ENCODE measurements around the gene HDLBP.
"Not testable (repeated sequence)": the region's sequence is repeated elsewhere in the genome, so short reads cannot be mapped to it uniquely, and the experiment has no call there.

The HDLBP gene

DNA sequence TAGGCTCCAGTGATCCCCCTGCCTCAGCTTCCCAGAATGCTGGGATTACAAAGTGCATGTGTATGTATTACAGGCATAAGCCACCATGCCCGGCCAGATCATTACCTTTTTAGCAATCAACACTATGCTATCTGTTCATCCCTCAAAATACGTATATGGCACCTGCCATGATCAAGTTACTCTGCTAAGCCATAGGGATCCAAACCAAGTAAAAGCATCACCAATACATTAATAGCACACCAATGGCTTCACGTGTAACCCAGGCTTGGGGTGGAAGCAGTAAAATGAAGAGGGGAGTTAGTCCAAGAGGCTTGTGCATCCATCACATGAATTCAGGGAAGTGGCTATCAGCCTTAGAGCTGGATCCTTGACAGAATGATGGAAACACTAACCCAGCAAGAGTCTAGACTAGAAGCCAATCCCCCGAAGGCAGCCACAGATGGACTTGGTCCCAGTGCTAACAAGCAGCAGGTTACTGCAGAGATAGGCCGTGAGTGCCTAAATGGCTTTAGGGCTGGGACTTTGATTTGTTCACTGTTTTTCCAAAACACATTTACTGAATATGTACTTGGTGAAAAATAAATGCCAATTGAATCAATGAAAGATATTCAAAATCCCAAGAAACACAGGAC lies 11.3 kb downstream of the HDLBP start:
- DNase-seq = no peak

DNA sequence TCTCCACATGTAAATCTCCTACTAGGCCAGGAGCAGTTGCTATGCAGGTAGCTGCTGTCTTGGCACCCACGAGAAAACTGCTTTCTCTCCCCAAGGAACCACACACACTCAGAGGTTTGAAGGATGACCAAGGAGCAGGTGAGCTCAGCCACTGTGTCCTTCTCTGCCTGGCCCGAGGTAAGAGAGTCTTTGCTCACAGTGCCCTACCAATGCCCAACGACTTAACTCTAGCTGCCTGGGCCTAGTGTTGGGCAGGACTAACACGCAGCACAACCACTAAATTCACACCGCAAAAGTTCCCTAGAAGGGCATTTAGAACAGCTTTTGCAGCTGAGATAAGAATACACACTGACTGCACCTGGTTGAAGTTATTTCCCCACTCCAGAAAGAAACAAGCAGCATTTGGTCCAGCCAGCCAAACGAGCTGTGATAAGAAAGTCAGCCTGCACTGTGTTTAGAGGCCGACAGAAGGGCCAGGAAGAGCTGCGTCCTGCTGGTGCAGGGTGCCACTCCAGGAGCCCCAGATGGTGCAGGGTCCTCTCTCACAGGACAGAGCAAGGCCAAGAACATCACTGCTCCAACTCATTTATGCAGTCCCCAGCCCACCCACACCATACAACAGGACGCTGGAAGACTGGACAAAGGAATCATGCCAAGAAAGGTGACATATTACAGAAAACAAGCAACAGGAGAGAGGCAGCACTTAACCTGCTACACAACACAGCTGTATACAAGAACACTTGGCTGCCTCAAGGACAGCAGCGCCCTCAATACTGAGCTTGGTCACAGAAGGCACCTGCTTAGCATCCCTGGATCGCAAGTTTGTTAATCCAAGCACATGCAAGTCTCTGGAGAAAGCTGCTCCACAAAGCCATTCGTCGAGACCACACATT lies 12.5 kb downstream of the HDLBP start:
- DNase-seq = no peak

DNA sequence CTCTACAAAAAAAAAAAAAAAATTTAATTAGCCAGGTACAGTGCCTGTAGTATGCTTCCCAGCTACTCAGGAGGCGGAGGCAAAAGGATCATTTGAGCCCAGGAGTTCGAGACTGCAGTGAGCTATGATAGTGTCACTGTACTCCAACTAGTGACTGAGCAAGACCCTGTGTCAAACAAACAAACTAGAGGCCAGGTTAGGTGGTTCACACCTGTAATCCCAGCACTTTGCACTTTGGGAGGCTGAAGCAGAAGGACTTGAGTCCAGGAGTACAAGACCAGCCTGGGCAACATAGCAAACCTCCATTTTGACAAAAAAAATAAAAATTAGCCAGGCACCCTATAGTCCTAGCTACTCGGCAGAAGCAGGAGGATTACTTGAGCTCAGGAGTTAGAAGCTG lies 13.4 kb downstream of the HDLBP start:
- DNase-seq = no peak

DNA sequence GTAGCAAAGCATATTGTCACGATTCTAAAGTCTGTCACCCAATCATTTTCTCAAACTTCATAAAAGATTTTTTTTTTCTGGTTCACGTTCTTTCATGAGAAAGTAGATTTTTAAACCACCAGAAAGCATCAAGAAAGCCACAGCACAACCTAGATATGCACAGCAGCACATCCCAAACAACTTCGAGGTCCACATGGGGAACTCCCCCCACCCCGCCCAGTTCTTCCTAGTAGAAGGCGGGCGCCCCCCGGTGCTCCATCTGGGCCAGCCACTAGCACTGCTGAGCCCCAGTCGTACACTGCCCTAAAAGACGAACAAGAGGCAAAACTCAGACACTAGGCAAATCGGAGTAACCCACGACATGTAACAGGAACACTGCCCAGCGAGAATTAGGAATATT lies 15.5 kb downstream of the HDLBP start:
- DNase-seq = no peak

DNA sequence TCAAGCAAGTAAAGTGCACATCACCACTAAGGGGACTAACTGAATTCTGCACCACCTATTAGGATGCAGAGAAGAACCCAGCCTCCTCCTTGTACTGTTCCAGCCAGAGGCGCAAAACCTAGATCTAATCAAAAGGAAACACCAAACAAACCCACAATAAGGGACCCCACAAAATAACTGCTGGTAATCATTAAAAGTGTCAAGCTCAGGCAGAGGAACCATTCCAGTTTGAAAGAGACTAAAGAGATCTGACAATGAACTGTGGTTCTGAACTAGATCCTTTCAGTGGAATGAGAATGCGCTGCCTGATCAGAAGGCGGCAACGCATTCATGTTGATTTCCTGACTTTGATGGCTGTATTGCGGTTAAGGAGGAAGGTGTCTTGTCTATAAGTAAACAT lies 16.8 kb downstream of the HDLBP start:
- DNase-seq = no peak

DNA sequence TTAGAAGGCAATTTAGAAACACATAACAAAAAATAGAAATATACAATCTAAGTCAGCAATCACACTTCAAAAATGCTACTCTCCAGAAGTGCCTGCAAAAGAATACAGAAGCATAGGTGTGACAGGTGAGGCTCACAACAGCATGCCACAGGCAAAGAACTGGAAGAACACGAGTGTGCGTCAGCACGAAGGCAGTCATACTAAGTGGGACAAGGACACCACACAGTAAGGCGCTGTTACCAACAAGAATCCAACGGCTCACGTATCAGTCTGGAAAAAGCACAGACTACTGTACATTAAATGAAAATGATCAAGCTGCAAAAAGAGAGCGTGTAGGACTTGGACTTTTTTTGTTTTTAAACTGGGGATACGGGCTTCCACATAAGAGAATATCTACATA lies 18.7 kb downstream of the HDLBP start:
- no peak for DNase-seq

DNA sequence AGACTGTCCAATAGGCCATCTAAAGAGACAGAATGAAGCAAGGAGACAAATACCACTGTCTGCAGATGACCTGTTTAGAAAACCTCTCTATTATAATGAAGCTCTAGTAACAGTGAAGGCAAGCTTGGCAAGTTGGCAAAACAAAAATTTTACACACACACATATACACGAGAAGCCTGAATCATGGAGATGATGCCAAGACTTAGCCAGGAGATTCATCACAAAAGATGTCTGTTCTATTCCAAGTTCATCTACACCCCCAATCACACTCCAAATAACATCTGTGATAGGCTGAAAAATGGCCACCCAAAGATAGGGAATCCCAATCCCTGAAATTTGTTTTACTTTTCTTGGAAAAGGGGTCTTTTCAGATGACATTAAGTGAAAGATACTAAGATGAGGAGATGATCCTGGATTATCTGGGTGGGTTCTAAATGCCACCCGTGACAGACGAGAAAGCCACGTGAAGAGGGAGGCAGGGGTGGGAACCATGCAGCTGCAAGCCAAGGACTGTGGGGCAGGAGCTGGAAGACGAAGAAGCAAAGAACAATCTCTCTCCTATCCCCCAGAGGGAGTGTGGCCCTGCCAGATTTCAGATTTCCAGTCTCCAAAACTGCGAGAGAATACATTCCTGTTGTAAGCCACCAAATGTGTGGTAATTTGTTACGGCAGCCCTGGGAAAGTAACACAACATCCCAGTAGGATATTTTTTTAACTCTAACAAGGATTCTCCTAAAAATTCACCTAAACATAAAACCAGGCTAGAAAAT lies 20.0 kb downstream of the HDLBP start:
- no peak for DNase-seq

DNA sequence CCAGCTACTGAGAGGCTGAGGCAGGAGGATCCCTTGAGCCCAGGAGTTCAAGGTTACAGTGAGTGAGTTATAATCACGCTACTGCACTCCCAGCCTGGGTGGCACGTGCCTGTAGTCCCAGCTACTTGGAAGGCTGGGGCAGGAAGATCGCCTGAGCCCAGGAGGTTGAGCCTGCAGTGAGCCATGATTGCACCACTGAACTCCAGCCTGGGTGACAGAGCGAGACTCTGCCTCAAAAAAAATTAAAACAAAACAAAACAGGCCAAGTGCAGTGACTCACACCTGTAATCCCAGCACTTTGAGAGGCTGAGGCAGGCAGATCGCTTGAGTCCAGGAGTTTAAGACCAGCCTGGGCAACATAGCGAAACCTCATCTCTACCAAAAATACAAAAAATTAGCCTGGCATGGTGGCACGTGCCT lies 22.1 kb downstream of the HDLBP start:
- not testable (repeated sequence) for DNase-seq

DNA sequence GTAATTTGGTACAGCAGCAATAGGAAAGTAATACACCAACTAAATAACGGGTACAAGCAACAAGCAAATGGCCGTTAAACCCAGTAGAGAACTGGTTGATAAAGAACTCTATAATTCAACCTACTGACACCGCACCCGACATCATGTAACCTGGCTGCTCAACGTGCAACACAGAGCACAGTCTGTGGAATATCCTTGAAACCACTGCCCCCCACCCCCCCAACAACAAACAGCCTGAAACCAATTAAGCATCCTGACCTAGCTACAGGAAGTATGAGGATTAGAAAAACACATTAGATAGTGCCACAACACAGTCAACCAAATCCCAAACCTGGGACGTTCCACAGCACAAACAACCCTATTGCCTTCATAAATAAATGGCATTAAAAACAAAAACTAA lies 23.5 kb downstream of the HDLBP start:
- DNase-seq = no peak

DNA sequence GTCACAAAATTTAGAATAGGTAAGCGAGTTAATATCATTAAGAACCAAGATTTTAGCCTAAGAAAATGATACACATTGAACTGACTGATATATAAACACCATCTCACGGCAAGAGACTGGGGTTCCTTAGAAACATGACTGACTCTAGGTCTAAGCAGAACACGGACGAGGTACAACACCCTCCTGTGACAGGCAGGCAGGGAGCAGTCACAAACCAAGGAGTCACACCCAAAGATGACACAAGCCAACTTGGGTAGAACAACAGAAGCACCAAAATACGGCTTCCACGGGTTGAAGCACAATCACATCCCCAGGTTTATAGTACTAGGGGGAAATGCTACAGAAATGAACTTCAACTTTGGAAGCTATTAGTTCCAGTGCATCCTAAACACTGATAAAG lies 24.3 kb downstream of the HDLBP start:
- DNase-seq = no peak

DNA sequence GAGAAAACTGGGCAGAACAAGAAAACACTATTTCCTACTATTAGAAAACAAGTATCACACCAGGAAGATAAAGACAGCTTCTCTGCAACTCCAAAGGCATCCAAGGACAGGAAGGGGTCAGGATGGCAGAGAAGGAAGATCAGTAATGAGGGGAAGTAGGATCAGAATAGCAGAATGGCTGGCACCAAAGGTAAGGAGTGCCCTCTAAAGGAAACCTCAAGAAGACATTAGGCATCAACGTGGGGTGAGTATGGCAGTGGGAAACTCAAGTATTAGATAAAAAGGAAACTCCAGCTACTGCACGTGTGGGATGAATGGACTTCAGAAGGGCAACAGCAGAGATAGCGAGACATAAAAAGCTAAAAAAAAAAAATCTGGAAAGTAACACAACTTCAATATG lies 25.9 kb downstream of the HDLBP start:
- DNase-seq = no peak

DNA sequence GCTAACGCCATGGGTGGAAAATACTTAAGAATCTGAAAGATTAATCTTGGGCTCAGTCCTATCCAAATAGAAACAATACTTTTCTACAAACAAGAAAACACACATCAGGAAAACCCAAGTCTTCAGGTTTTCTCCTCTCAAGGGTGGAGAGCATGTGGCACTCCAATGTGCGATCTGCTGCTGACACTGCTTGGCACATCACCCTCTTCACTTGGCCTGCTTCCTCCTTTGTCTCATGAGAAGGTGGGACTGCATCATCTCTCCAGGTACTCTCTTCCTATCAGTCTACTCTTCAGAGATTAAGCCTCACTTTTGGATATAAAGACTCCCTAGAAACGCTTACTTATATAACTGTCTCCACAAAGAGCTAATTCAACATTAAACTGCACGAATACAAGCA lies 26.4 kb downstream of the HDLBP start:
- DNase-seq = no peak

DNA sequence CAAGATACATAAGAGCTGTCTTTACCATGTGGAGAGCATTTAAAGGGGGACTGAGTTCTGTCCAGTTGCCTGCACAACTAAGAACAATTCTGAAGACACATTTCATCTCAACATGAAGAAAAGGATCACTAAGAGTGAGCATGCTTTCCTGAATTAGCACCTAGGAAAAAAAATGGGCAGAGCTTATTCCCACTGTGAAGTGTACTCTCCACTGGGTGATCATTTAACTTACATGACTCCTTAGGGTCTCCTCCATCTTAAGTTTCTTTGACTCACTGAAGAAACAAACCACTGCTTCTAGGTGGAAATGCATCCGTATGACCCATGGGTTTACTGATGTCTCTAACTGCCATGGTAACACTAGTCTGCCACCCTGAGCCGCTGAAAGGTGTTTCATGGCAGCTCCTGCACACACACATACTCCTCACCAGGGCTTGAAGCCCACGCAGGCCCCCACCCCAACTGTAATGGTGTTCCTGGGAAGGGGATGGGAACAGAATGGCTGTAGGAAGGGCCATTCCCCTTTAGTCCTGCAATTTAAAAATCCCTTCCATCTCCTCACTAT lies 27.1 kb downstream of the HDLBP start:
- no peak for DNase-seq

DNA sequence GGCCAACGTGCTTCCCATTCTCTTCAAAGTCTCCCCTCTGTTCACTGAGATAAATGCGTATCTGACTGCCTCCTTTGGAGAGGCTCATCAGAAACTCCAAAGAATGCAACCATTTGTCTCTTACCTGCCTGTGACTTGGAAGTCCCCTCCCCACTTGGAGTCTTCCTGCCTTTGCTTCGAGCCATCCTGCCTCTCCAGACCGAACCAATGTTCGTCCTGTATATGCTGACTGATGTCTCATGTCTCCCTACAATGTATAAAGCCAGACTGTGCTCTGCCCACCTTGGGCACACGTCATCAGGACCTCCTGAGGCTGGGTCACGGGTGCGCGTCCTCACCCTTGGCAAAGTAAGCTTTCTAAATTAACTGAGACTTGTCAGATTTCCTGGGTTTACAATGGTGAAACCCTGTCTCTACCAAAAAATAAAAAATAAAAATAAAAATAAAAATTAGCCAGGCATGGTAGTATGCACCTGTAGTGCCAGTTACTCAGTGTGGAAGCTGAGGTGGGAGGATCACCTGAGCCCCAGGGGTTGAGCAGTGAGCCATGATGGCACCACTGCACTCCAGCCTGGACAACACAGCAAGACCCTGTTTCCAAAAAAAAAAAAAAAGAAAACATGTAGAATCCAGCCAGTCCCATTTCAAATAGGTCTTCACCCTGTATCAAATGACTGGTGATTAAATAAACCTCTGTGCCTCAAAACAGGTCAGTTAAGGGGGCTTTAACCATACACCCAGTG lies 29.0 kb downstream of the HDLBP start:
- no peak for DNase-seq

DNA sequence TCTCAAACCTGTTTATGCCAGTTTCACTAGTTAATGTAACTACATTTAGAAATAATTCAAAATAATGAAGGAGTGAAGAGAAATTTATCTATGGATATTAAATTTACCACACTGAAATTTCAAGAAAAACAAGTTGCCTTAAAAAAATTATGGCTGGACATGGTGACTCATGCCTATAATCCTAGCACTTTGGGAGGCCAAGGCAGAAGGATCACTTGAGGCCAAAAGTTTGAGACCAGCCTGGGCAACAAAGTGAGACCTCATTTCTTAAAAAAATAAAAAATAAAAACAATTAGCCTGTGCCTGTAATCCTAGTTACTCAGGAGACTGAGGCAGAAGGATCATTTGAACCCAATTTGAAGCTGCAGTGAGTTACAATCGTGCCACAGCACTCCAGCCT lies 29.9 kb downstream of the HDLBP start:
- no peak for DNase-seq

DNA sequence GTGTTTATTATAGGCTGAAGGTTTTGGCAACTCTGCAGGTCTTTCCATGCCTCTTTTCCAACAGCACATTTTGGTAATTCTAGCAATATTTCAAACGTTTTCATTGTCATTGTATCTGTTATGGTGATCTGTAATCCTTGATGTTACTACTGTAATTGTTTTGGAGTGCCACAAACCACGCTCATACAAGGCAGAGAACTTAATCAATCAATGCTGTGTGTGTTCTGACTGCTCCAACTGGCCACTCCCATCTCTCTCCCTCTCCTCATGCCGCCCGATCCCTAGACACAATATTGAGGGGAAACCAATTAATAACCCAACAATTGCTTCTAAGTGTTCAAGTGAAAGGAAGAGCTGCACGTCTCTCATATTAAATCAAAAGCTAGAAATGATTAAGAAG lies 32.9 kb downstream of the HDLBP start:
- no peak for DNase-seq

DNA sequence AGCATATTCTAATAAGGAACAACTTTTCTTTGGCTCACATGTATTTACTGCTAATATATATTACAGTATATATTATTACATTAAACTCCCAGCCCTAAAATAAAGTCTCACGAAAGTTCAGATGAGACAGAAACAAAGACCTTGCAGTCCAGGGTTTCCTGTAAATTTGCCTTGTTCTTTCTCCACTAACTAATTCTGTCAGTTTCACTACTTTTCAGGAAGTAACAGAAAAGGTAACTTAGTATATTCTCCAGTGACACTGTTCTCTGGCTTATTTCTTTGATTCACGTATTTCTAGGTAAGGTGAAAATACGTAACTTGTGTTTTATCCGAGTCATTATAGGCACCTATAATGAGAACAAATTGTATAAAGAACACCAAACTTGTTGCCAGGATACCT lies 35.2 kb downstream of the HDLBP start:
- no peak for DNase-seq

DNA sequence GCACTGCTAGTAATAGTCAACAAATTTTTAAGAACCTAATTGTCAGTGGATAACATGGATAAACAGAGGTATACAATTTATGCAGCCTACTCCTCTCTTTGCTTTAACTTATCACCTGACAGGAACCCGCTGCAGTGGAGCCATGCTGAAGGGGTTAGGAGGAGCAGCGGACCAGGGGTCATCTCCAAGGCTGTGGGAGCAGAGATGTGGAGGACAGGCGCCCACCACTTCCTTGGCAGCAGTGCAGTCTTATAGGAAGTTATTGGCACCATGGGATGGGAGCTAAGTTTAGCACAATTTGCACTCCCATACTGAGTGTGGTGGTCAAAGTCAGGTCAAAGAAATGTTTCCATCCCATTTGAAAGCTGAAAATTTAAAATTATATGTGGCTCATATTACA lies 35.6 kb downstream of the HDLBP start:
- no peak for DNase-seq

DNA sequence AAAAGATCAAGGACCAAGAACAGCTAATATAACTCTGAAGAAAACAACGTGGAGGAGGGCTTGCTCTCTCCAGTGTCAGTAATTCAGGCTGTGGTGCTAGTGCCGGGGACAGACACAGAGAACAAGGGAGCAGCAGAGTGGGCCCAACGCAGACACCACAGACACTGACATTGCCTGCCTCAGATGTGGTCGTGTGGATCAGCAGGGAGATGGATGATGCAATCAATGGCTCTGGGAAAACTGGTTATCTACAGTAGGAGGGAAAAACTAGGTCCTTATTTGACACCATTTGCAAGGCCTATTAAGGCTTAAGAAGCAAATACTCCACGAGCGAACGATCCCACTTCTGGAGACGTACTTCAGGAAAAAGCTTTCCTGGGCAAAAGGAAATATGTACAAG lies 36.1 kb downstream of the HDLBP start:
- DNase-seq = peak; percentile 23

DNA sequence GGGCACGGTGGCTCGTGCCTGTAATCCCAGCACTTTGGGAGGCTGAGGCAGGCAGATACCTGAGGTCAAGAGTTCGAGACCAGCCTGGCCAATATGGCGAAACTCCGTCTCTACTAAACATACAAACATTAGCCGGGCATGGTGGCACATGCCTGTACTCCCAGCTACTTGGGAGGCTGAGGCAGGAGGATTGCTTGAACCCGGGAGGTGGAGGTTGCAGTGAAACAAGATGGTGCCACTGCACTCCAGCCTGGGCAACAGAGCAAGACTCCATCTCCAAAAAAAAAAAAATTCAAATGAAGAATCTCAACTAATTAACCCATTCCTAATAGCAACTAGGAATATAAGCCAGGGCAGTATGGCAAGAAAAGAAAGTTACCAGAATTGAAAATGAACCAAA lies 37.2 kb downstream of the HDLBP start:
- DNase-seq = not testable (repeated sequence)

DNA sequence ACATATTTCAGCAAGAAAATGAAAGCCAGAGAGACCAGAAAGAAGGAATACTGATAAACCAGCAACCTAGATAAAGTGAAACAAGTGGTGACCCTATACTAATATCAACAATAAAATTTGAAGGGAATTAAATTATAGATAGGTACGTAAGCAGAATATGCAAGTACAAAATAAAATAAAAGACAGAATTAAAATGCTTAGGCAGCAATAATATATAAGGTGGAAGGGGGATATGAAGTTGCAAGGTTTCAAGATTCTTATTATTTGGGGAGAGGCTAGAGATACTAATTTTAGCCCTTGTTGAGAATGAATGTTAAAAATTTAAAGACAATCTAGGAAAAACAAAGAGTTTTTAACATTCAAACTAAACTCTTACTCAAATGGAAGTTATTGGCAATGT lies 39.6 kb downstream of the HDLBP start:
- no peak for DNase-seq

DNA sequence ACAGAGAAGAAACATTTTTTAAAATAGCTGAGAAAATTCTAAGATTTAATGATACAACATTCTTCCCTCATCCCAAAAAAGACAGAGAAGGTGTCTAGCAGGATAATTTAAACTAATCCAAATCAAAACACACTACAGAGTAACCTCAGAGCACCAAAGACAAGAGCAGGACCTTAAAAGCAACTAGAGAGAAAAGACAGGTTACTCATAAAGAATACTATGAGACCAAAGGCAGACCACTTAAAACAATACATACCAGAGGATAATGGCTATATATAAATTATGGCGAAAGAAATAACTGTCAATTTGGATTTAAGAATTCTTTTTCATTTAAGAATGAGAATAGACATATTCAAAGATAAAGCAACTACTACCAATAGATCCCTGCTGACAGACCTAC lies 40.0 kb downstream of the HDLBP start:
- DNase-seq = no peak

DNA sequence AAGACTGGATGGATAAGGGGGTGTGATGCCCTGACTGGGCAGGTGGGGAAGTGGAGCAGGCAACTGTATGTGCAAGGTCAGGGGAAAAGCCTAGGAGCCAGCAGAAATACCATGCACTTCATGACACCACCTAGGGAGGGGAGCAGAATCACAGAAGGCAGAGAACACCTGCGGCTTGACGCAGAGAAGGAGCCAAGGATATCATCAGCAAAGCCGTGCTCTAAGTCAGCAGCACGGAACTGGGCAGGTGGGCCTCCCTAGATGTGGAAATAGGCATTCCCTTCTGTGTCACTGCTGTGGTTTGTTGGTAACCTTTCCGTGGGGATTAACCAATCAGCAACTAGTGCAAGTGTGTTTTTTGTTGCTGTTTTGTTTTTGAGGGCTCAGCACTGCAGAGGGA lies 41.3 kb downstream of the HDLBP start:
- DNase-seq = peak; percentile 73

Data from NCI-H510A treated with DMSO at 0.1 percent for 48 hours (cell line).